ENCODE results near the gene GALNT2.

GALNT2 gene

DNA sequence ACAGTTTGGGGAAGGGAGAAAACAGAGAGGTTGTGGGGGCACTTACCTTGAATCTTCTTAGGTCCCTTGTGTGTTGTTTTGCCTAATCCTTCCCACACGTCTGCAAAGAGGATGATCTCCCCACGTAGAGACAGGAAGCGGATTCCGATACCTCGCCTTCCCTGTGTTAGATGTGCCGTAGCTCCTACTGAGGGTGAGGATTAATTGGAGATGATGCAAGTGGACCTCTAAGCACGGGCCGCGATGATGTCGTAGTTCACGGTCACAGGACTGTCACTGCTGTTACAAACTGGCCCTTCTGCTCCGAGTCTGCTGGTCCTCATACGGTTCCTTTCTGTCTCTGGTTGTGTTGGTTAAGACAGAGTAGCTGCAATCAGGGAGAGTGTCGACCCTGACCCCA is 27.7 kb downstream of the GALNT2 start:
- DNase-seq: no peak

DNA sequence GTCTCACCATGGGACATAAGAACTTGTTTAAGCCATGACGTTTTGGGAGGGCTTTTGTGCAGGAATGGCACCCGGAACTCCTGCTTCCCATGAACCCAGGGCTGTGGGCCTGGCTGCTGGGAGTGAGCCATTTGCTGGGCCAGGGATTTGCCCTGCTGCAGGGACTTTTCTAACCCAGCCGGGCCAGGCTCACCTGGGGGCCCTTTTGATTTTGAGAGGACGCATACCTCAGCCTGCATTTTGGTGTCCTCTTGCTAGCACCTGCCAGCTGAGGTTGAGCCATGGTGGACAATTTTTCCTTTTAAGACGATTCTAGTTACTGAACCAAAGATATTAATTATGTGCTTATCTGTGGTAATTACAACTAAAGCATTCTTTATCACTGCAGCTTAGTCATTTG is 28.9 kb downstream of the GALNT2 start:
- DNase-seq: no peak

DNA sequence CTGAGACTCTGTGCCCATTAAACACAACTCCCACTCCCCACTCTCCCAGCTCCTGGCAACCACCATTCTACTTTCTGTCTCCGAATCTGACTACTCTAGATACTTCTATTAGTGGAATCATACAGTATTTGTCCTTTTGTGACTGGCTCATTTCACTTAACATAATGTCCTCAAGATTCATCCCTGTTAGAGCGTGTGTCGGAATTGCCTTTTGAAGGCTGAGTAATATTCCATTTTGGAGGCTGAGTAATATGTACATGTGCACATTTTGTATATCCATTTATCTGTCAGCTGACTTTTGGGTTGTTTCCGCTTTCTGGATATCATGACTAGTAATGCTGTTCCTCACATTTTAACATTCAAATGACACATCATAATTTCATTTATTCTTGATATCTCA is 30.3 kb downstream of the GALNT2 start:
- DNase-seq: no peak

DNA sequence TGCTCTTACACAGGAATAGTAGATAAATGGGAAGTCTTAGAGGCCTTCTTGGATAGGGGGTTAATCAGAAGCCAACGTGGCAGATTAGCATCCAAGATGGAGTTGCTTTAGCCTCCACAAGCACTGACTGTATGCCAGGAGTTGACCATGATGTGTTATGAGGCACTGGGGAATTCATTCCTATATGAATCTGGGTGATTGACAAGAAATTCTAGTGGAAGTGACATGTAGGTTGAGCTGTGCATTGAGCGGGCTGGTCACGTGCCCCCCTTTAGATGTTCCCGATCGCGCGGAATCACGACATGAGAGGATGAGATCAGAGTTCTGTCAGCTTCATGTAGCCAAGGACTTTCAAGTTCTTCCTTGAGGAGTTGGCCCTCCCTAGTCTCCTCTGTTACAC is 31.7 kb downstream of the GALNT2 start:
- no peak for DNase-seq

DNA sequence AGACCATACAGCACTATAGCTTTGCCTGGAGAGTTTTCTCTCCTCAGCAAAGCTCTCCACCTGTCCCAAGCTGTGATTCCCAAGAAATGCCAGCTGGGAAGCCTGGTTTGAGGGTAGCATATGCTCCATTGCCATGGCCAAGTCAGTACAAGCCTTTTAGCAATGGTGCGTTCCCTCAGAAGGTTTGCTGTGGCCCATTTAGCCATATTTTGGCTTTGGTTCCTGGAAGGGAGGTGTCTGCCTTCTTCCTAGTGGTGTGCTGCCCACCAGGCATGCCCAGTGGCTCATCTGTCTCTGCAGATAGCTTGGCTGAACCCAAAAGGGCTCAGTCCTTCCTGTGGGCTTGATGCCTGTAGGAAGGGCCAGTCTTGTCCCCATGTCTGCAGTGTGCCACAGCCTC is 32.4 kb downstream of the GALNT2 start:
- no peak for DNase-seq

DNA sequence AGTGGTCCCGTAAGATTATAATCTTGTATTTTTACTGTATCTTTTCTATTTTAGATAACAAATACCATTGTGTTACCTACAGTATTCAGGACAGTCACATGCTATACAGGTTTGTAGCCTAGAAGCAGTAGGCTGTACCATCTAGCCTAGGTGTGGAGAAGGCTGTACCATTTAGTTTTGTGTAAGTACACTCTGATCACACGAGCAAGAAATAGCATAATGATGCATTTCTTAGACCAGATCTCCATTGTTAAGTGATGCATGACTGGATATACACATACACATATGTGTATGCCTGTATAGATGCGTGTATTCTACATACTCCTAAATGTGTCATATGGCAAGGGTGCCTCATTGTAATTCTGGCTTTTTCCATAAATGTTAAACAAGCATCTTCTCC is 33.9 kb downstream of the GALNT2 start:
- no peak for DNase-seq

DNA sequence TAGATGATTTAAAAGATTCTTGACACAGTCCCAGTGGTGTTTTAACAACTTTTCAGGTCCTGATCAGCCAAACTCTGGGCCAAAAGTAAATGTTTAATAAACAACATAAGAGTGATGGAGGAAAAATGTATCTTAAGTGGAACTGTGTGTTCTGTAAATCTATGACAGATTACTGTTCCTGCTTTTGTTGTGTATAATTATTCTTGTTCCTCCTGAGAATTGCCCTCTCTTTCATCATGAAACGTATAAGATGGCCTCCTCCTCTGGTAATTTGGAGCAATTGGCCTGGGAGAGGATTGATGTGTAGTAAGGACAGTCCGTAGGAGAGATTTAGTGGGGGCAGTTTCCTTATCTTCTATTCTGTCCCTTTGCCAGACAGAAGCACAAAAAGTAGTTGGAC is 34.5 kb downstream of the GALNT2 start:
- DNase-seq: no peak

DNA sequence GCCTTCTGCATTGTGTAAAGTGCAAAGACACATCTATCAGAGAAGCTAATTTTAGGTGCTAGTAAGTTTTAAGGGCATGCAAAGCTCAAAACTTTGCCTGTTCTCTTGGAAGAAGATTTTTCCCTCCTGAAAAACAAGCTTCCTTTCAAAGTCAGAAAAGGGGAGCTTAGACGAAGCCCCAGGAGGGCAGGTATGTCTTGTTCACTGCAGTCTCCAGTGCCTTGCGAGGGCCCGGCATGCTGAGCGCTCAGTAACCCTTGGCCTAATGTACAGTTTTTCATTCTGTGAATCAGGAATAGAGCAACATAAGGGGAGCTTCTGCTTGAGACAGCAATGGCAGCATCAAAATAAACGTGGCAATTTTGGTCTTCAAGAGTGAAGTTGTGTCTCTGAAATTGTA is 35.0 kb downstream of the GALNT2 start:
- no peak for DNase-seq

DNA sequence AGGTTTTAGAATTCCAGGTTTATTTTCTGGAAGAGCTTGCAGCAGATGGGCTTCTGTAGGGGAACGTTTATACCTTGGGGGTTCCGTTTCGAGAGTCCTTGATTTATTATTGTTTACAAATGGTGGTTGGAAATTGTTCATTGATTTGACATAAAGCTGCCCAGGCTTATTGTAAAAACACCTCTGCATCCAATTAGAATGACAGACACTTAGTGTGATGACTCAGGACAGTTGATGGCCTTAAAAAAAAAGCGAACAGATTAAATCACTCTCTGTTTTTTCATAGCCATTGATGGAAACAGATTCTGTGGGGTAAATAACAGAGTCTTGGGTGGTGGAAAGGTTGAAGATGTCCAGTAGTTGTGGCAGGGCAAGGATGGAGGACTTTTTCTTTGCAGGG is 35.4 kb downstream of the GALNT2 start:
- DNase-seq: no peak

DNA sequence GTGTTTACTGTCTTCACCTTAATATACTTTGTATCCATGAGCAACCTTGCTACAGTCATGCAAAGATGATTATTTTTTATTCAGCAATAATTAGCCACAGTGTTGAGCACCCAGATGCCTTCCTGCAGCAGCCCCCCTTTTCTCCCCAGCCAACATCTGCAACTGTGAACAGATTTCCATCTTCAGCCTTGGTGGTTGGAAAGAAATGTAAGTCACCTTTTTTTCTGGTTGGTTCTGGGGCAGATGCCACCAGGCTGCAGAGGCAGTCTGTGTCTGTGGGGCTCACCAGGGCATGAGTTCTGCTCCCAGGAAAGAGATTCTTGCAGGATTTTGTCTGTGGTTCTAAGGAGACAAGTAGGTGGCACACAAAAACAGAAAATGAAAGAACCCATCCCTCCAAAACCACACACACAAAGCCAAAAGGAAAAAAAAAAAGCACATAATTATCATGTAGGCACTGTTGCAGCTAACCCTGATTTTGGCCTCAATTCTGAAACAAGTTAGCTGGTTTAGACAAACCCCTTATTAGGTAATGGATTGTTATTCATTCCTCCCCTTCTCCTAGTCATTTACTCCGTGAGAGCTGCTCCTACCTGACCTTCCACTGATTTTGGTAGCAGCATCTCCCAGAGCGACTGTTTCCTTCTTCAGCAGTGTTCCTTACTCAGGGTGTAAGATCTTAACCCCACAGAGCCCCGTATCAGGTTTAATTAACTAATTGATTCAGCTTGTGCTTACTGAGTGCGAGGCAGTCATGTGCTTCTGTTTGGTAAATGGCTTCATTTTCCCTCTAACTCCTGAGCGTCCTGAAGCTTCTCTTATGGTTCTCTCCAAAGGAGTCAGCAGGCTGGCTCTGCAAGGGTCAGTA is 36.5 kb downstream of the GALNT2 start:
- DNase-seq: no peak

DNA sequence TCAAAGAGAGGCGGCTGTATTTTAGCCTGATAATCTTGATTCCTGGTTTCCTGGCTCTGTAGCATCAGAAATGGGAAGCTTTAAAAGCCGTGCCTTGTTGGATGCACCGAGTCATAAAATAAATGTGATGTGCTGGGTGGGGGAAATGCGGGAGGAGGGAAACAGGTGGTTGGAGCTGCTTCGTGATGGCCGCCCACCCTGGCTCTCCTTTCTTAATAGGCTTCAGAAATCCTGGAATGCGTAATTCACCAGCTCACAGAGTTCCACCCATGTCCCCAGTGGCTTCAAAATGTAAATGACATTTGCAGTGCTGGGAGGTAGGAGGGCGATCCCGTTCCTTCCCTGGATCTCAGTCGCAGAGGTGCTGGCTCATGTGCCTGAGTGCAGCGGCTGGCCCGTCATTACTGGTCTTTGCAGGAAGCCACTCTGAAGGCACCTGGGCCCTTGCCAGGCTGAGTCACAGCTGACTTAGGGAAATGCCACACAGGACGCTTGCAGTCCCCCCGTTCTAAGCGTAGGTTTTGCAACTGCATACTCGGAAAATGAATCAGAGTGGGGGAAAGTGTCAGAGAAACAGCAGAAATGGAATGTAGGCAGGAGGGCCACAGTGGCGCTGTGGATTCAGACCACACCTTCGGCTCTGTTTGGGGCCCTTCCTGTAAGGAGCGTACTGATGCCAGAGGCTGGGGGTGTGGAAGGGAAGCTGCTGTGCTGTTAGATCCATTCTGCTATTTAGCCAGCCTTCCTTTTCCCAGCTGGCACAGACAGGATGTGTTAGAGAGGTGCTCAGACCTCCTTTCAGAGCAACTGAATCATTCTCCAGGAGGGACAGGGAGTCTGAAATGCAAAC is 37.6 kb downstream of the GALNT2 start:
- DNase-seq: peak; percentile 100

DNA sequence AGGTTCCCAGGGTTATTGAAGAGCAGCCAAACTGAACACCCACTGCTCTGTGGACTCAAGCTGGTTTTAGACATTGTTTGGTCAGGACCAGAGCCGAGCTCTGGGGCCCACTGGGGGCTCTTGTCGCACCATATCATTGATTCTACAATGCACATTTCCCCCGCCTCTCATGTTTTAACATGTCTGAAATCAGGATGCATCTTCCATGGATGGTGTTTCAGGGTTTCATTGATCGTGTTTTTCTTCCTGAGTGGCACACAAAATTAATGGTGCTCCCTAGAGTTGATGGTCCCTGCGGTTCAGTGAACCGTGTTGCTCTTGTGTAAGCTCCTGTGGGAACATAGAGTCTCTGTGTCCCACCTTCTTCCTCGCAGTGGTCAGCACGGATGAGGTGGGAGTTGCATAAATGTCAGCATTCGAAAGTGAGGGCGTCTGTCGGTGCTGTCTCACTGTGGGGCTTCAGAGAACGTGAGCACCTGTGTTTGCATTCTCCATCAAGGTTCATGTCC is 38.3 kb downstream of the GALNT2 start:
- no peak for DNase-seq

DNA sequence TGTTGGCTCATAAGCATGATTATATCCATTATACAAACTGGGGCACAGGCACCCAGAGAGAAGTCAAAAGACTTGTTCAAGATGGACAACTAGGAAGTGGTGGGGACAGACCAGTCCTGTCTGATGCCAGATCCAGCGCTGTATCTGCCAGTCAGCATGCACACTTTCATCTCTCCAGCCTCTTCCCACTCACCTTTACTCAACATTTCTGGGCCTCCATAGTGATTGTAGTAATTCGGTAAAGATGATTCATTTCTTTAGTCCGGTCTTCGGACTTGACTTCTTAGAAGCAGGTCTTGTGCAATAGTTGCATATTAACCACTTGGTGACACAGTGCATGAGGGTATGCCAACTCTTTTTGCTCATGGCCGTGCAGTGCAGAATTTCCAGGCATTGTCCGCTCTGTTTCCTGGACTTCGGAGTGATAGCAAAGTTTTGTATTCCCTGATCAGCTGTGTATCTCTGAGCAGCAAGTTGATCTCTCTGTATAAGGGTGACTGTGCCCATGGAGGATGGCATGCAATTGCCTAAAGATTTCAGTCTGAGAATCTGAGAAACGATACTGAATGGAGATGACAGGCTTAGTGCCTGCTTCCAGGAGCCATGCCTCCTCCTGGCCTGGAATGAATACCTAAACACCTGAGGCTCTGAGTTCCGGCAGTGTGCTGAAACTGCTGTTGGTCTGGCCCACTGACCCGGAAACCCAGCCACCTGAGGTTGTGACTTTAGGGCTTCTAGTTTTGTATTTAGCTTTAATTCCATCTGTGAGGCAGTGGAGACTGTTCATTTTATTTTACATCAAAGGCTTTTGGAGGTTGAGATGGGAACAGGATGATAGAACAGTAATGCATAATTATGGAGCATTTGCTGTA is 39.0 kb downstream of the GALNT2 start:
- DNase-seq: peak; percentile 50

DNA sequence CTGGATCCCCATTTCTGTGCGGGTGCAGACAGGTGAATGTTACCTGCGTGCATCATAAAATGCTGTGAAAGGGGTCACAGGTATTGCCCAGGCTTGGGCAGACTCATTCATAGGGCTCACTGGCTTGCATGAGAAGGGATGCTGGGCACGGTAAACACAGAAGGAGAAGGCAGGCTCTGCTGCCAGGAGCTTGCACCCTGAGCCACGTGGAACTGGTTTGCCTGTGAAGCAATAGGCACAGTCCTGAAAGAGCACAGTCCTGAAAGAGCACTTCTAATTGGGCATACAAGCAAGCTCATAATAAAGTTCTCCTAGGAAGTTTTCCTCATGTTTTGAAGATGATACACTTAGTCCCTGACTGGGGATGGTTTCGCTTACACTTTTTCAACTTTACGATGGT is 40.9 kb downstream of the GALNT2 start:
- no peak for DNase-seq

DNA sequence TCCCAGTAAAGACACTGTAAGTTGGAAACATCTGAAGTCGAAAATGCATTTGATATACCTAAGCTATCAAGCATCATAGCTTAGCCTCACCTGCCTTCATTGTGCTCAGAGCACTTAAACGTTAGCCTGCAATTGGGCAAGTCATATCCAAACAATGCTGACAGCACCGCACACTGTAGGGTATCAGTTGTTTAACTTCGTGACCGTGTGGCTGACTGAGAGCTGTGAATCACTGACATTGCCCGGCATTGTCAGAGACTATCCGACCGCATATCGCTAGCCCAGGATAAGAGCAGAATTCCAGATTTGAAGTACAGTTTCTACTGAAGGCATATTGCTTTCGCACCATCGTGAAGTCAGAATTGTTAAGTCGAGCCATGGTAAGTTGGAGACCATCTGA is 41.5 kb downstream of the GALNT2 start:
- no peak for DNase-seq

DNA sequence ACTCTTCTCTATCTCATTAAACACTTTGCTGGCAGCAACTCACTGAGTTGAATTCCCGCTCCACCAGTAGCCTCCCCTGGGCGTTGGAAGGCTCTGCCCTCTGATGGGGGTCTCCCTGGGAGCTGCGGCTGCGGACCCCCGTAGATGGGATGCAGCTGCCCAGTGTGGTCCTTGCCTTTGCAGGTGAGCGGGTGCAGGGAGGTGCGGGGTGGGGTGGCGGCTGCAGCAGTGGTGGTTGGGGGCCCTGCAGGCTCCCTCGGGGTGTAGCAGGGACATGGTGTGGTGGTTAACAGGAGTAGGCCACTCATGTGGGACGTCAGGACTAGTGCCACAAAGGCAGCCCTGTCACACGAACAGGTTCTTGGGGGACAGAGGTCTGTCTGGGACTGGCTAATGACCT is 42.0 kb downstream of the GALNT2 start:
- no peak for DNase-seq

DNA sequence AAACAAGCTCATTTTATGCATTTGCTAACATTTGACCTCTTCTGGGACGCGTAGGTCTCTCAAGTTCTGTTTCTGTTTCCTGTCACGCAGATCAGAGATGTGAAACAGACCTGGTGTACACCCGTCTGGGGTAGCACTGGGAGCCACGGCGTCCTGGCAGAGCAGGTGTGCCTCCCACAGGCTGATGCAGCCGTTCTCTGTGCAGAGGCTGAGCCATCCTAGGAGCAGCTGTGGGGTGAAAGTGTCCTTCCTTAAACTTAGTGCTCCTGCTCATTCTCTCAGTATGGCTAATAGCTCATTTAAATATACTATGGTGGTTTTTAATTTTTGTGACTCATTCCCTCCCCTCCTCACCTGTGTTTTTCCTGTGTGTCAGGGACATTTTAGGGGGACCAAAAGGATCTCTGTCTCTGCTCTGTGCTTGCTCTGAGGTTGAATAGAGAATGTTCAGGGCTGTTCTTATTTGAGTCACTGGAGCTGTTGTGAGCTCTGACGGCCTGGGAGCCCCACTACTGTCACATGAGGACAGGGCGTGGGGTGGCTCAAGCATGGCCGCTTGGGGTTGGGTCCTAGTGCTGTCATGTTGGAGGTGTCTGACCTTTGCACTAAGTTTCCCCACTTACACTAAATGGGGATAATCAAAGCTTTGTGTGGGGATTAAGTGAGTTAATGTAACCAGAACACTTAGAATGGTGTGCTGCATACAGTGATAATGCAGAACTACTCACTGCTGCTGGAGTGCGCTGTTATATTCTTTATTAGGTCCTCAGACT is 43.0 kb downstream of the GALNT2 start:
- no peak for DNase-seq

DNA sequence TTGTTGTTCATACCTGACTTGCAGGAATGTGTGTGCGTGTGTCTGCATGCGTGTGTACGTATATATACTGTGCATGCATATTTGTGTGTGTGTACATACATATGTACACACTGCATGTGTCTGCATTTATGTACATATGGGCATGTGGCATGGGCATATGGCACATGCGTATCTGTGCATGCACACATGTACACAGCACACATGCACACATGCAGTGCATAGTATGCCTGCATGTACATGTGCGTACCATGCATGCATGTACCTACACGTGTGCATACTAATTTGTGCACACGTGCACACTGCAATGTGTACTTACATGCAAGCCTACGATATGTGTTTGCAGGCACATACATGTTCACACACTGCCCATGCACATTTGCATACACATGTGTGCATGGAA is 43.9 kb downstream of the GALNT2 start:
- DNase-seq: no peak

DNA sequence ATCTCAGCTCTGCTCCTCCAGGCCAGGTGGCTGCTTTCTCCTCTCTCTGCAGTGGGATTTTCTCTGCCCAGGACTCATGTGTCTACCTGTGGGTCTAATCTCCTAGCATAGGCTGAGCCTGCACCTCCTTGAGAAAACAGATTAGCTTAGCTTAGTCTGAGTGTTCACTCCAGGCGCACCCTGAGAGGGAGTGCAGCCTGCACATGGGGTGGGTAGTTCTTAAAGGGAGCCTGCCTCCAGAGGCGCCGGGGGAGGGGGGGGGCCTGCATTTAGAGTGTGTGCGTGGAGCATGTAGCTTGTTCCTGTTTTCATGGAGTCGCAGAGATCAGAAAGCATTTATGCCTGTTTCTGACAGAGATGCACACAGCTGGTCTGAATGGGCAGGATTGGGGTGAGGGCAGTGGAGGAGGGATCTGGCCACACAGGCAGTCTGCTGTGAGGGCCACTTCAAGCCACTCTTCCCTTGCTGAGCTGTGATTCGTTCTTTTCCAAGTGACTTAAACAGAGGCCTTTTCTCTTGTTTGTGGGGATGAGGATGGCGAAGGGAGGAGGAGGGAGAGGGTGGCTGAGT is 45.2 kb downstream of the GALNT2 start:
- DNase-seq: no peak

DNA sequence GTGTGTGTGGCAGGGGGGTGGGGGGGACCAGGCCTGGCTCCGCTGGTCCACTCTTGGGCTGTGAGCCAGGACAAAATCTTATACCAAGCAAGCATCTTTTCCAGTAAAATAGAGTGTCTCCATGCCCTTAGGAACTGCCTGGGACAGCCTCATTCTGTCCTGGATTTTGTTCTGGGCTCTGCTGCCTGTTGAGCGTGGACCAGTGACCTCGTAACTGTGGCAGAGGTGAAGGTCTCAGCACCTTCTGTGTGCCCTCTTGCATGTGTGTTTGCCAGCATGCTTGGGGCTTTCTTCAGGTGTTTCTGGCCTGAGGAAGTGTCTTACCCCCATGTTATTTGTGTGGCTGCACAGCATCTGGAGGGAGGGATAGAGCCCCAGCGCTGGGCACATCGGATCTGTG is 45.7 kb downstream of the GALNT2 start:
- no peak for DNase-seq

DNA sequence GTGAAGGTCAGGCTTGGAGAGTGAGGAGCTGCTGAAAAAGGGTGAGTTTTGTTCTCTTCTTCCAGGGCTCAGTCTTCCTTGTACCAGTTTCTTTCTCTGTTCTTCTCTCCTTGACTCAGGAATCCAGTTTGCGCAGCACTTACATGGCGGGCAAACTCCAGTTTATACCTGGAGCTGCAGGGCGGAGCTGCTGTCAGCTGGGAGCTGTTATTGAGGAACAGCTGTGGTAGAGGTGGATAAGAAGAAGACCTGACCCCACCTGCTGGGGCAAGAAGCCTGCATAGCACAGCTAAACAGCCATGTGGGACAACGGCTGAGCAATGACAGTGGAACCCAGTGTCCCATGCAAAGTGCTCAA is 46.2 kb downstream of the GALNT2 start:
- DNase-seq: no peak

All from fibroblast of skin of back (primary cell).